Suprapubic skin (tissue), 4 donors: ENCODE data around the gene SLC25A27. TPM values are rescaled to one million over a fixed set of nuclear protein-coding genes. Genes with fewer than 3 reads are reported as not detected.

ENCODE experiments used
- DNase-seq, 2 donors: peaks; one replicate each; pipeline ENCODE4 v3.0.0-alpha.2; 2019; ENCODE audit warnings: low spot score in 2 of 2
- H3K27ac ChIP-seq: fragments of 200-600 bp; sonication (generic); one replicate; pipeline ENCODE4 v1.5.1; 2019
- H3K27me3 ChIP-seq: fragments of 200-600 bp; sonication (generic); one replicate; pipeline ENCODE4 v1.5.1; 2019
- H3K36me3 ChIP-seq: fragments of 200-600 bp; sonication (generic); one replicate; pipeline ENCODE4 v1.5.1; 2019
- H3K4me1 ChIP-seq: fragments of 200-600 bp; sonication (generic); one replicate; pipeline ENCODE4 v1.5.1; 2019
- H3K4me3 ChIP-seq: fragments of 200-600 bp; sonication (generic); one replicate; pipeline ENCODE4 v1.5.1; 2019; ENCODE audit warnings: mild to moderate bottlenecking
- H3K9me3 ChIP-seq: fragments of 200-600 bp; sonication (generic); one replicate; pipeline ENCODE4 v1.5.1; 2019
- EP300 ChIP-seq: sonication (generic); formaldehyde crosslinking; IDR thresholded peaks from one replicate; pipeline ENCODE4 v1.6.1; 2017; ENCODE audit warnings: antibody characterized with exemption
- POLR2A ChIP-seq, 2 donors: fragments of 450-650 bp; IDR thresholded peaks; one replicate each; pipeline ENCODE4 v1.6.1; 2017; ENCODE audit warnings: antibody characterized with exemption in 2 of 2, mild to moderate bottlenecking in 2 of 2, moderate library complexity in 2 of 2
- POLR2AphosphoS5 ChIP-seq, 3 donors: sonication (generic); formaldehyde crosslinking; IDR thresholded peaks; one replicate each; pipeline ENCODE4 v1.6.1; 2017; ENCODE audit warnings: antibody characterized with exemption in 3 of 3
- WGBS: methylation state at CpG from one replicate; pipeline ENCODE4 v1.1.5; 2018; 5-methylcytosine and 5-hydroxymethylcytosine counted together
- total RNA-seq, 4 donors: library from RNA; depleted of rRNA; stranded (reverse); fragments of >200 nt; gene quantifications; one replicate each; pipeline ENCODE4 v1.1.0, GENCODE V29; 2016
- TF ChIP-seq, protein P1 (sequence below), 2 donors: fragments of 200-600 bp in 1 of 2; fragments of 450-650 bp in 1 of 2; sonication (generic) in 1 of 2; IDR thresholded peaks; one replicate each; pipeline ENCODE4 v1.5.1; 2016 to 2019; ENCODE audit warnings: antibody characterized with exemption in 2 of 2, mild to moderate bottlenecking in 1 of 2, moderate library complexity in 1 of 2

The SLC25A27 gene
- total RNA-seq, 4 donors from 2014 or later, result 18.3 to 74.2 (median 24.0) TPM

- WGBS, result 42% methylated on average over 2 of the region's 2 CpGs
- DNase-seq, result no peak
- H3K27me3 ChIP-seq, result no peaks in the 10 kb centered on the region
- no peaks in the 10 kb centered on the region for H3K9me3 ChIP-seq
- H3K4me1 ChIP-seq, result no peaks in the 10 kb centered on the region
- TF ChIP-seq POLR2AphosphoS5 (IDR thresholded peaks at IDR 0.05) (no peak), POLR2A (IDR thresholded peaks at IDR 0.05) (no peak), EP300 (no peak)
- TF ChIP-seq, protein P1, sequence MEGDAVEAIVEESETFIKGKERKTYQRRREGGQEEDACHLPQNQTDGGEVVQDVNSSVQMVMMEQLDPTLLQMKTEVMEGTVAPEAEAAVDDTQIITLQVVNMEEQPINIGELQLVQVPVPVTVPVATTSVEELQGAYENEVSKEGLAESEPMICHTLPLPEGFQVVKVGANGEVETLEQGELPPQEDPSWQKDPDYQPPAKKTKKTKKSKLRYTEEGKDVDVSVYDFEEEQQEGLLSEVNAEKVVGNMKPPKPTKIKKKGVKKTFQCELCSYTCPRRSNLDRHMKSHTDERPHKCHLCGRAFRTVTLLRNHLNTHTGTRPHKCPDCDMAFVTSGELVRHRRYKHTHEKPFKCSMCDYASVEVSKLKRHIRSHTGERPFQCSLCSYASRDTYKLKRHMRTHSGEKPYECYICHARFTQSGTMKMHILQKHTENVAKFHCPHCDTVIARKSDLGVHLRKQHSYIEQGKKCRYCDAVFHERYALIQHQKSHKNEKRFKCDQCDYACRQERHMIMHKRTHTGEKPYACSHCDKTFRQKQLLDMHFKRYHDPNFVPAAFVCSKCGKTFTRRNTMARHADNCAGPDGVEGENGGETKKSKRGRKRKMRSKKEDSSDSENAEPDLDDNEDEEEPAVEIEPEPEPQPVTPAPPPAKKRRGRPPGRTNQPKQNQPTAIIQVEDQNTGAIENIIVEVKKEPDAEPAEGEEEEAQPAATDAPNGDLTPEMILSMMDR (IDR thresholded peaks at IDR 0.05), result no peak
- no peak overlapping the region for H3K27ac ChIP-seq
- no peak overlapping the region for H3K4me3 ChIP-seq
- no peaks in the 10 kb centered on the region for H3K36me3 ChIP-seq
These were observed 40.1 kb upstream of the SLC25A27 start for GRCh38 chr6:46612645-46613044.

DNA sequence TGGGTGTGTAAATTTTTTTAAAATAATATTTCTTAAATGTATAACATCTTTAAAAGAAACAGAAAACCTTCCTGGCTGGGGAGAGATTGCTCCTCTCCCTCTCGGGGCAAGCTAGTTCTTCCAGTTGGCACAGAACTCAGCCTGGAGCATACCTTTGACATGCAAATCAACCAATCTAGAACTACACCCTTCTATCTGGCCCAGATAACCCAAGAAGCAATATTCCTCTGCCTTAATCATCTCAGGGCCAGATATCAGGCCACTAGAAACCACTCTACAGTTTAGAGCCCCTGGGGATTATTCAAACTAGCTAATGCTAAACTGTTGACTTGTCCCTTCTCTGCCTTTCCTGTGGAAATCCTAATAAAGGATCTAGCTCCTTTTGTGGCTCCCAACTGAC lies 34.0 kb upstream of the SLC25A27 start:
- H3K9me3 ChIP-seq, result no peaks in the 10 kb centered on the region
- no peak overlapping the region for H3K4me3 ChIP-seq
- no peaks in the 10 kb centered on the region for H3K4me1 ChIP-seq
- H3K27me3 ChIP-seq, result no peaks in the 10 kb centered on the region
- peaks cover 16% of the 10 kb centered on the region for H3K36me3 ChIP-seq
- WGBS, result 56% methylated on average over 1 of the region's 1 CpG
- H3K27ac ChIP-seq, result no peak overlapping the region
- TF ChIP-seq POLR2AphosphoS5 (IDR thresholded peaks at IDR 0.05), result no peak
- no peak for TF ChIP-seq POLR2A (IDR thresholded peaks at IDR 0.05)
- no peak for TF ChIP-seq EP300
- TF ChIP-seq, protein P1 (IDR thresholded peaks at IDR 0.05), result no peak
- no peak for DNase-seq

GRCh38 chr6:46626228-46626909 lies 26.4 kb upstream of the SLC25A27 start:
- no peak for DNase-seq
- no peaks in the 10 kb centered on the region for H3K4me1 ChIP-seq
- WGBS, result 21% methylated on average over 3 of the region's 3 CpGs

GRCh38 chr6:46626976-46627375 lies 25.8 kb upstream of the SLC25A27 start:
- TF ChIP-seq, protein P1 (IDR thresholded peaks at IDR 0.05), result no peak
- TF ChIP-seq POLR2AphosphoS5 (IDR thresholded peaks at IDR 0.05) (no peak), POLR2A (IDR thresholded peaks at IDR 0.05) (no peak), EP300 (no peak)
- Histone ChIP-seq H3K9me3 (no peaks in the 10 kb centered on the region), H3K27me3 (no peaks in the 10 kb centered on the region), H3K27ac (no peak overlapping the region), H3K4me1 (no peaks in the 10 kb centered on the region), H3K4me3 (no peak overlapping the region), H3K36me3 (peaks cover 19% of the 10 kb centered on the region)
- WGBS, result 88% methylated on average over 4 of the region's 4 CpGs
- no peak for DNase-seq

More at GRCh38 chr6:46626228-46626909, 26.4 kb upstream of the SLC25A27 start:
- Histone ChIP-seq H3K27me3 (no peaks in the 10 kb centered on the region), H3K36me3 (peaks cover 19% of the 10 kb centered on the region), H3K9me3 (no peaks in the 10 kb centered on the region), H3K4me3 (no peak overlapping the region), H3K27ac (no peak overlapping the region)
- TF ChIP-seq, protein P1 (IDR thresholded peaks at IDR 0.05), result peak in 1 of 2 donors; percentile 46
- TF ChIP-seq EP300, result no peak

- Histone ChIP-seq H3K27ac (no peak overlapping the region), H3K4me1 (no peaks in the 10 kb centered on the region), H3K9me3 (no peaks in the 10 kb centered on the region), H3K36me3 (peaks cover 6% of the 10 kb centered on the region), H3K4me3 (no peak overlapping the region), H3K27me3 (no peaks in the 10 kb centered on the region)
- no peak for DNase-seq
- TF ChIP-seq, protein P1 (IDR thresholded peaks at IDR 0.05), result no peak
- TF ChIP-seq POLR2A (IDR thresholded peaks at IDR 0.05) (no peak), EP300 (no peak), POLR2AphosphoS5 (IDR thresholded peaks at IDR 0.05) (no peak)
- WGBS, result 84% methylated on average over 1 of the region's 1 CpG
These were observed 24.3 kb upstream of the SLC25A27 start for GRCh38 chr6:46628498-46628897.
